ENCODE measurements around the gene OR52A1. TPM values are rescaled to one million over a fixed set of nuclear protein-coding genes. Genes with fewer than 3 reads are reported as not detected.

OR52A1 gene
- total RNA-seq, 1 experiment from 2014 or later: not detected

GRCh38 chr11:5124891-5125620 is 29.5 kb downstream of the OR52A1 start:
- intact Hi-C loops (cut with micrococcal nuclease; ENCODE audit: unreplicated experiment): loop anchor here (2.0 to 5.0 kb wide), 4 partner anchors 76 to 682 kb away; partner anchors contain the start of genes OR51V1 and OR52N2
- ChIA-PET CTCF (no interaction called here), POLR2A (no interaction called here)
- no peak overlapping the region for H3K4me3 ChIP-seq (ENCODE audit: low read depth in 2 of 2, low read length in 2 of 2)
- H3K27me3 ChIP-seq (ENCODE audit: control insufficient read depth, insufficient read depth, low read length): no peaks in the 10 kb centered on the region
- no peak overlapping the region for H3K27ac ChIP-seq (ENCODE audit: low read length)
- in situ Hi-C loops (cut with HindIII; ENCODE audit: low pct_unique_long_range_greater_than_20kb, low sequenced_read_pairs): no loop called here
- no peak for DNase-seq (ENCODE audit: low read depth, low spot score)
- H3K4me1 ChIP-seq (ENCODE audit: control insufficient read depth, insufficient read depth, low read length): no peaks in the 10 kb centered on the region
- no TSS peak for BruUV-seq (replicated peaks)
- no peak for ATAC-seq
- H3K9me3 ChIP-seq (ENCODE audit: control insufficient read depth, insufficient read depth, low read depth, low read length): no peaks in the 10 kb centered on the region
- H3K36me3 ChIP-seq (ENCODE audit: control insufficient read depth, insufficient read depth, low read length): no peaks in the 10 kb centered on the region
- no peak for TF ChIP-seq REST (IDR thresholded peaks at IDR 0.05; ENCODE audit: insufficient read depth in 1 of 2, low read depth in 2 of 2, low read length in 1 of 2)
- TF ChIP-seq POLR2AphosphoS5 (IDR thresholded peaks at IDR 0.05; ENCODE audit: low read depth, low read length): no peak
- TF ChIP-seq SIN3A (IDR thresholded peaks at IDR 0.05; ENCODE audit: borderline replicate concordance, insufficient read depth, low read depth, low read length): no peak
- TF ChIP-seq CTCF (IDR thresholded peaks at IDR 0.05): no peak
- TF ChIP-seq TCF7L2 (IDR thresholded peaks at IDR 0.05; ENCODE audit: low read depth, low read length): no peak

- H3K9me3 ChIP-seq (ENCODE audit: control insufficient read depth, insufficient read depth, low read depth, low read length): no peaks in the 10 kb centered on the region
- intact Hi-C loops (cut with micrococcal nuclease; ENCODE audit: unreplicated experiment): loop anchor here (2.0 to 5.0 kb wide), 4 partner anchors 77 to 683 kb away; partner anchors contain the start of genes OR51V1 and OR52N2
Measured at GRCh38 chr11:5123802-5124521, 30.6 kb downstream of the OR52A1 start.

More at GRCh38 chr11:5123802-5124521, 30.6 kb downstream of the OR52A1 start:
- no peak for TF ChIP-seq REST (IDR thresholded peaks at IDR 0.05; ENCODE audit: insufficient read depth in 1 of 2, low read depth in 2 of 2, low read length in 1 of 2)
- TF ChIP-seq CTCF (IDR thresholded peaks at IDR 0.05): peak; percentile 94
- H3K36me3 ChIP-seq (ENCODE audit: control insufficient read depth, insufficient read depth, low read length): no peaks in the 10 kb centered on the region
- ATAC-seq (peak; percentile 95), DNase-seq (ENCODE audit: low read depth, low spot score) (peak; percentile 66)
- H3K27me3 ChIP-seq (ENCODE audit: control insufficient read depth, insufficient read depth, low read length): no peaks in the 10 kb centered on the region
- CTCF ChIA-PET: interaction anchor here (0.6 kb wide), 1 partner anchor 1205 kb away, joined by 10 read pairs; no protein-coding TSS in a partner anchor
- no peak overlapping the region for H3K27ac ChIP-seq (ENCODE audit: low read length)
- in situ Hi-C loops (cut with HindIII; ENCODE audit: low pct_unique_long_range_greater_than_20kb, low sequenced_read_pairs): no loop called here
- POLR2A ChIA-PET: no interaction called here
- no TSS peak for BruUV-seq (replicated peaks)
- H3K4me3 ChIP-seq (ENCODE audit: low read depth in 2 of 2, low read length in 2 of 2): no peak overlapping the region
- H3K4me1 ChIP-seq (ENCODE audit: control insufficient read depth, insufficient read depth, low read length): no peaks in the 10 kb centered on the region
